OCI-LY3 (cell line): ENCODE measurements around the gene CYTH3.

Experiments used
- H2AFZ ChIP-seq: fragments of 200-600, 300-600 bp; shearing (Covaris generic); 2 replicates; pipeline ENCODE4 v1.6.0; 2014; ENCODE audit warnings: antibody characterized with exemption, low read depth, low read length
- H3K27ac ChIP-seq: fragments of 200-600, 300-600 bp; sonication (generic); 2 replicates; pipeline ENCODE4 v1.5.1; 2014; ENCODE audit warnings: mild to moderate bottlenecking, low read length, moderate library complexity, mixed read lengths
- H3K27me3 ChIP-seq: fragments of 200-600, 300-600 bp; sonication (generic); 2 replicates; pipeline ENCODE4 v1.6.1; 2014; ENCODE audit warnings: low read depth, low read length, mixed read lengths
- H3K36me3 ChIP-seq: fragments of 200-600, 300-600 bp; sonication (generic); replicated peaks from 2 replicates; pipeline ENCODE3; 2014; ENCODE audit warnings: low read depth, low read length, mixed read lengths
- H3K4me1 ChIP-seq: fragments of 300-600, 200-600 bp; sonication (generic); 2 replicates; pipeline ENCODE4 v1.6.1; 2014; ENCODE audit warnings: low read length, mixed read lengths
- H3K4me2 ChIP-seq: fragments of 200-600, 300-600 bp; sonication (generic); 2 replicates; pipeline ENCODE4 v1.6.1; 2014; ENCODE audit warnings: low read length, mixed read lengths
- H3K4me3 ChIP-seq: fragments of 300-600, 200-600 bp; sonication (generic); 2 replicates; pipeline ENCODE4 v1.5.1; 2014; ENCODE audit warnings: antibody characterized with exemption, mild to moderate bottlenecking, low read length, moderate library complexity
- H3K79me2 ChIP-seq: fragments of 300-600, 200-600 bp; shearing (Covaris generic); 2 replicates; pipeline ENCODE4 v1.6.1; 2014; ENCODE audit warnings: mild to moderate bottlenecking, low read length, mixed read lengths
- H3K9ac ChIP-seq: fragments of 300-600, 200-600 bp; shearing (Covaris generic); 2 replicates; pipeline ENCODE4 v1.6.0; 2014; ENCODE audit warnings: mild to moderate bottlenecking, low read length, moderate library complexity
- H3K9me3 ChIP-seq: fragments of 200-600, 300-600 bp; shearing (Covaris generic); 2 replicates; pipeline ENCODE4 v1.6.1; 2014; ENCODE audit warnings: low read length, mixed read lengths; ENCODE audit not compliant: insufficient read depth
- H4K20me1 ChIP-seq: fragments of 200-600, 300-600 bp; sonication (generic); 2 replicates; pipeline ENCODE4 v1.6.1; 2016; ENCODE audit warnings: low read length, mixed read lengths; ENCODE audit not compliant: insufficient read depth
- EZH2phosphoT487 ChIP-seq: fragments of 200-600 bp; shearing (Covaris generic); IDR thresholded peaks from 2 replicates; pipeline ENCODE4 v1.6.1; 2018; ENCODE audit warnings: antibody characterized with exemption, mixed run types, low read depth
- TF ChIP-seq, protein P1 (sequence below): fragments of 200-600, 300-600 bp; sonication (generic); IDR thresholded peaks from 2 replicates; pipeline ENCODE4 v1.5.1; 2014; ENCODE audit warnings: antibody characterized with exemption, low read length, low read depth

The CYTH3 gene

GRCh38 chr7:6117533-6117932, 154.9 kb downstream of the CYTH3 start:
- no peaks in the 10 kb centered on the region for H4K20me1 ChIP-seq
- no peak overlapping the region for H3K27ac ChIP-seq
- peaks cover 27% of the 10 kb centered on the region for H3K36me3 ChIP-seq
- H3K4me1 ChIP-seq, result no peaks in the 10 kb centered on the region
- no peak overlapping the region for H3K4me3 ChIP-seq
- H2AFZ ChIP-seq, result no peak overlapping the region
- H3K4me2 ChIP-seq, result no peak overlapping the region
- TF ChIP-seq, protein P1, sequence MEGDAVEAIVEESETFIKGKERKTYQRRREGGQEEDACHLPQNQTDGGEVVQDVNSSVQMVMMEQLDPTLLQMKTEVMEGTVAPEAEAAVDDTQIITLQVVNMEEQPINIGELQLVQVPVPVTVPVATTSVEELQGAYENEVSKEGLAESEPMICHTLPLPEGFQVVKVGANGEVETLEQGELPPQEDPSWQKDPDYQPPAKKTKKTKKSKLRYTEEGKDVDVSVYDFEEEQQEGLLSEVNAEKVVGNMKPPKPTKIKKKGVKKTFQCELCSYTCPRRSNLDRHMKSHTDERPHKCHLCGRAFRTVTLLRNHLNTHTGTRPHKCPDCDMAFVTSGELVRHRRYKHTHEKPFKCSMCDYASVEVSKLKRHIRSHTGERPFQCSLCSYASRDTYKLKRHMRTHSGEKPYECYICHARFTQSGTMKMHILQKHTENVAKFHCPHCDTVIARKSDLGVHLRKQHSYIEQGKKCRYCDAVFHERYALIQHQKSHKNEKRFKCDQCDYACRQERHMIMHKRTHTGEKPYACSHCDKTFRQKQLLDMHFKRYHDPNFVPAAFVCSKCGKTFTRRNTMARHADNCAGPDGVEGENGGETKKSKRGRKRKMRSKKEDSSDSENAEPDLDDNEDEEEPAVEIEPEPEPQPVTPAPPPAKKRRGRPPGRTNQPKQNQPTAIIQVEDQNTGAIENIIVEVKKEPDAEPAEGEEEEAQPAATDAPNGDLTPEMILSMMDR, result no peak
- H3K9me3 ChIP-seq, result peaks cover 3% of the 10 kb centered on the region; the same call in 1 of the 2 replicates
- no peaks in the 10 kb centered on the region for H3K27me3 ChIP-seq
- H3K79me2 ChIP-seq, result no peaks in the 10 kb centered on the region
- no peak overlapping the region for H3K9ac ChIP-seq

DNA sequence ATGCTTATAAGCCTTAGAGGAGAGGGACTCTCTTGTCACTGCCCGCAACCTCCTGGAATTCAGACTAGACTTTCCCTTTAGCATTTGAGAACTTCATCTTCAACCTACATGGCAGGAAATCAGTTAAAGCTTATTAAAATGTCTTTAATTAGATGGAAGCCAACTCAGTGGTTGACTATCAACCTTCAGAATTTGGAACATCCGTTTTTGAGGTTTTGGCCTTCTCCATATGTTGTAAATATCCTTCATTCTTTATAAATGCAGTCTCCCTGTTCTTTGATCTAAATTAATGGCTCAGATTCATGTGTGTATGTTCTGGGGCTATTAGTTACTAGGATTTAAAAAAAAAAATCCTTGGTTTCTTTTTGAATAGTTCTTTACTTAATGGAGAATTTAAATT, 156.2 kb downstream of the CYTH3 start:
- Histone ChIP-seq H3K4me3 (no peak overlapping the region), H4K20me1 (no peaks in the 10 kb centered on the region), H3K9me3 (peaks cover under 1% of the 10 kb centered on the region; the same call in 1 of the 2 replicates), H3K4me2 (no peak overlapping the region), H3K36me3 (peaks cover 18% of the 10 kb centered on the region), H3K79me2 (peaks cover under 1% of the 10 kb centered on the region; the same call in 1 of the 2 replicates), H3K4me1 (no peaks in the 10 kb centered on the region), H3K27me3 (no peaks in the 10 kb centered on the region), H2AFZ (no peak overlapping the region), H3K9ac (no peak overlapping the region), H3K27ac (no peak overlapping the region)
- TF ChIP-seq, protein P1, result no peak
- no peak for TF ChIP-seq EZH2phosphoT487
